ENCODE measurements around the gene ALLC. TPM values are rescaled to one million over a fixed set of nuclear protein-coding genes. Genes with fewer than 3 reads are reported as not detected.
"Not testable (repeated sequence)": the region's sequence is repeated elsewhere in the genome, so short reads cannot be mapped to it uniquely, and the experiment has no call there.

ALLC gene
- total and polyA plus RNA-seq, 10 donors: not detected

- peaks cover 0 to 42% (median 19%) of the 10 kb centered on the region in 6 donors for H3K4me1 ChIP-seq
- no peaks in the 10 kb centered on the region for H3K27me3 ChIP-seq (replicated peaks in 1 of 7)
- 83 to 93% (median 89%) methylated on average over 12 of the region's 12 CpGs for WGBS, 5 donors
- DNase-seq: peak; percentile 62
- no peak overlapping the region for H3K27ac ChIP-seq
- no peaks in the 10 kb centered on the region for H3K36me3 ChIP-seq
- no peaks in the 10 kb centered on the region for H3K9me3 ChIP-seq
- intact Hi-C loops (cut with DNase I; ENCODE audit: low total_unique reads): no loop called here
- no peak for TF ChIP-seq POLR2AphosphoS5 (IDR thresholded peaks at IDR 0.05)
- H3K4me3 ChIP-seq: no peak overlapping the region
Observed at GRCh38 chr2:3634596-3635121, 23.3 kb upstream of the ALLC start.

- H3K27ac ChIP-seq: peak overlapping the region in 4 of 8 donors; percentile 7 to 56 (median 40)
- no peaks in the 10 kb centered on the region for H3K9me3 ChIP-seq
- TF ChIP-seq POLR2AphosphoS5 (IDR thresholded peaks at IDR 0.05) (peak in 1 of 3 donors; percentile 55), CTCF (IDR thresholded peaks at IDR 0.05 in 8 of 11, conservative IDR thresholded peaks at IDR 0.05 in 3 of 11) (no peak)
- H3K36me3 ChIP-seq: no peaks in the 10 kb centered on the region
- intact Hi-C loops (cut with DNase I; ENCODE audit: low total_unique reads): no loop called here
- H3K4me3 ChIP-seq: peak overlapping the region in 1 of 8 donors; percentile 4
- WGBS, 5 donors: 61 to 80% (median 75%) methylated on average over 27 to 29 of the region's 29 CpGs
- H3K4me1 ChIP-seq: peaks cover 0 to 37% (median 15%) of the 10 kb centered on the region in 6 donors
- H3K27me3 ChIP-seq (replicated peaks in 1 of 7): no peaks in the 10 kb centered on the region
- peak; percentile 76 for DNase-seq
Observed at GRCh38 chr2:3635171-3635974, 22.6 kb upstream of the ALLC start.

GRCh38 chr2:3635975-3636327 is 22.0 kb upstream of the ALLC start:
- WGBS, 5 donors: 87 to 97% (median 88%) methylated on average over 14 to 16 of the region's 16 CpGs
- peak overlapping the region in 3 of 8 donors; percentile 7 to 56 (median 30) for H3K27ac ChIP-seq
- H3K36me3 ChIP-seq; H3K27me3 ChIP-seq (replicated peaks in 1 of 7); intact Hi-C loops (cut with DNase I; ENCODE audit: low total_unique reads); H3K9me3 ChIP-seq: not testable (repeated sequence)
- H3K4me3 ChIP-seq: peak overlapping the region in 1 of 8 donors; percentile 4
- peaks cover 0 to 31% (median 9%) of the 10 kb centered on the region in 6 donors for H3K4me1 ChIP-seq
- peak; percentile 67 for DNase-seq

GRCh38 chr2:3636586-3637310 is 21.3 kb upstream of the ALLC start:
- Histone ChIP-seq H3K27ac (no peak overlapping the region), H3K36me3 (no peaks in the 10 kb centered on the region), H3K4me1 (peaks cover 0 to 23% (median 3%) of the 10 kb centered on the region in 6 donors), H3K4me3 (no peak overlapping the region), H3K27me3 (replicated peaks in 1 of 7) (no peaks in the 10 kb centered on the region), H3K9me3 (no peaks in the 10 kb centered on the region)
- intact Hi-C loops (cut with DNase I; ENCODE audit: low total_unique reads): no loop called here
- whole genome bisulfite sequencing, 5 donors: 85 to 91% (median 88%) methylated on average over 10 to 13 of the region's 13 CpGs
- TF ChIP-seq CTCF (IDR thresholded peaks at IDR 0.05 in 8 of 11, conservative IDR thresholded peaks at IDR 0.05 in 3 of 11) (no peak), POLR2A (IDR thresholded peaks at IDR 0.05) (no peak), POLR2AphosphoS5 (IDR thresholded peaks at IDR 0.05) (no peak)
- DNase-seq: peak; percentile 63

GRCh38 chr2:3637311-3637675 is 20.7 kb upstream of the ALLC start:
- peak; percentile 50 for DNase-seq
- Histone ChIP-seq H3K9me3 (no peaks in the 10 kb centered on the region), H3K36me3 (no peaks in the 10 kb centered on the region), H3K27me3 (replicated peaks in 1 of 7) (no peaks in the 10 kb centered on the region), H3K4me3 (no peak overlapping the region), H3K27ac (no peak overlapping the region), H3K4me1 (peaks cover 0 to 18% (median 2%) of the 10 kb centered on the region in 6 donors)
- intact Hi-C loops (cut with DNase I; ENCODE audit: low total_unique reads): no loop called here
- TF ChIP-seq POLR2A (IDR thresholded peaks at IDR 0.05): no peak
- TF ChIP-seq POLR2AphosphoS5 (IDR thresholded peaks at IDR 0.05): no peak
- no peak for TF ChIP-seq CTCF (IDR thresholded peaks at IDR 0.05 in 8 of 11, conservative IDR thresholded peaks at IDR 0.05 in 3 of 11)
- 79 to 92% (median 89%) methylated on average over 11 of the region's 11 CpGs for WGBS, 5 donors
